Muscle layer of duodenum (tissue), 2 donors: ENCODE measurements around the gene EXOC6B.
A peak's percentile ranks its signal among the peaks of the same experiment; 100 is the strongest.

ENCODE experiments used
- H3K27ac ChIP-seq: one replicate; pipeline ENCODE4 v1.7.0; 2013; ENCODE audit warnings: mild to moderate bottlenecking, low read length
- H3K27me3 ChIP-seq: one replicate; pipeline ENCODE4 v1.7.0; 2013; ENCODE audit warnings: low read depth, mild to moderate bottlenecking, control low read depth, low read length
- H3K36me3 ChIP-seq, 2 donors: one replicate each; pipeline ENCODE4 v1.7.0; 2013; ENCODE audit warnings: low read length in 2 of 2, control low read depth in 1 of 2, mild to moderate bottlenecking in 1 of 2; ENCODE audit not compliant: insufficient read depth in 2 of 2, control insufficient read depth in 1 of 2
- H3K4me1 ChIP-seq, 2 donors: one replicate each; pipeline ENCODE4 v1.7.0; 2013; ENCODE audit warnings: low read length in 2 of 2, mild to moderate bottlenecking in 2 of 2, control low read depth in 1 of 2, moderate library complexity in 1 of 2; ENCODE audit not compliant: insufficient read depth in 2 of 2, control insufficient read depth in 1 of 2
- H3K4me3 ChIP-seq, 2 donors: one replicate each; pipeline ENCODE4 v1.7.0; 2013; ENCODE audit warnings: low read length in 2 of 2, low read depth in 1 of 2, mild to moderate bottlenecking in 1 of 2
- H3K9me3 ChIP-seq, 2 donors: one replicate each; pipeline ENCODE4 v1.7.0; 2013; ENCODE audit warnings: low read length in 2 of 2, control low read depth in 1 of 2, mild to moderate bottlenecking in 1 of 2; ENCODE audit not compliant: control insufficient read depth in 1 of 2
- donor health status: healthy.

The EXOC6B gene

GRCh38 chr2:72154386-72154975, 671.4 kb downstream of the EXOC6B start:
- H3K27me3 ChIP-seq: peaks cover 8% of the 10 kb centered on the region
- peaks cover 0 to 7% of the 10 kb centered on the region in 2 donors for H3K4me1 ChIP-seq

DNA sequence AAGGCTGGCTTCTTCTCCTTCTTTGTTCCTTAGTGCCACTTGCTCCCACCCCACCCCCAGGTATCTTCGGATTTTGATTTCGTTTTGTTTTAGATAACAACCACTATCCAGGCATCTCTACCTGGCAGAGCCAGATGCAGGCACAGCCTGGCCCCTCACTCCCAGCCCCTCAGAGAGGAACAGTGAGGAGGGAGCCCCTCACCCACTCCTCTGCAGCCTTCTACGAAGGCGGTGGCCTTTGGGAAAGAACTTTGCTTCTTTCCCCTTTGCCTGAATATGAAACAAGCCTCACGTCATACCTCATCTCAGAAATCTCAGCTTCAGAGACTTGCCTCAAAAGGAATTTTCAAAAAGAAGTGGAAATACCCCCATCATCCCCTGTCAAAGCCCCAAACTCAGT, 671.9 kb downstream of the EXOC6B start:
- H3K27me3 ChIP-seq: peaks cover 8% of the 10 kb centered on the region
- peaks cover 0 to 13% of the 10 kb centered on the region in 2 donors for H3K4me1 ChIP-seq
- H3K27ac ChIP-seq: no peak overlapping the region
- H3K4me3 ChIP-seq: no peak overlapping the region
- H3K36me3 ChIP-seq: no peaks in the 10 kb centered on the region
- no peaks in the 10 kb centered on the region for H3K9me3 ChIP-seq

More at GRCh38 chr2:72154386-72154975, 671.4 kb downstream of the EXOC6B start:
- H3K9me3 ChIP-seq: no peaks in the 10 kb centered on the region
- no peak overlapping the region for H3K4me3 ChIP-seq
- no peak overlapping the region for H3K27ac ChIP-seq
- no peaks in the 10 kb centered on the region for H3K36me3 ChIP-seq

- Histone ChIP-seq H3K4me3 (no peak overlapping the region), H3K36me3 (no peaks in the 10 kb centered on the region), H3K27ac (no peak overlapping the region), H3K9me3 (no peaks in the 10 kb centered on the region), H3K4me1 (peaks cover 0 to 13% of the 10 kb centered on the region in 2 donors), H3K27me3 (peaks cover 8% of the 10 kb centered on the region)
Measured at GRCh38 chr2:72153026-72153791, 672.6 kb downstream of the EXOC6B start.

- Histone ChIP-seq H3K27me3 (peaks cover 20% of the 10 kb centered on the region), H3K4me3 (no peak overlapping the region), H3K27ac (no peak overlapping the region), H3K4me1 (peaks cover 0 to 36% of the 10 kb centered on the region in 2 donors), H3K36me3 (no peaks in the 10 kb centered on the region), H3K9me3 (no peaks in the 10 kb centered on the region)
Measured at GRCh38 chr2:72150861-72151356, 674.9 kb downstream of the EXOC6B start.

GRCh38 chr2:72150157-72150860, 675.5 kb downstream of the EXOC6B start:
- Histone ChIP-seq H3K4me1 (peaks cover 0 to 40% of the 10 kb centered on the region in 2 donors), H3K36me3 (no peaks in the 10 kb centered on the region), H3K9me3 (no peaks in the 10 kb centered on the region), H3K27me3 (peaks cover 21% of the 10 kb centered on the region), H3K27ac (no peak overlapping the region), H3K4me3 (peak overlapping the region; percentile 47 to 73)

DNA sequence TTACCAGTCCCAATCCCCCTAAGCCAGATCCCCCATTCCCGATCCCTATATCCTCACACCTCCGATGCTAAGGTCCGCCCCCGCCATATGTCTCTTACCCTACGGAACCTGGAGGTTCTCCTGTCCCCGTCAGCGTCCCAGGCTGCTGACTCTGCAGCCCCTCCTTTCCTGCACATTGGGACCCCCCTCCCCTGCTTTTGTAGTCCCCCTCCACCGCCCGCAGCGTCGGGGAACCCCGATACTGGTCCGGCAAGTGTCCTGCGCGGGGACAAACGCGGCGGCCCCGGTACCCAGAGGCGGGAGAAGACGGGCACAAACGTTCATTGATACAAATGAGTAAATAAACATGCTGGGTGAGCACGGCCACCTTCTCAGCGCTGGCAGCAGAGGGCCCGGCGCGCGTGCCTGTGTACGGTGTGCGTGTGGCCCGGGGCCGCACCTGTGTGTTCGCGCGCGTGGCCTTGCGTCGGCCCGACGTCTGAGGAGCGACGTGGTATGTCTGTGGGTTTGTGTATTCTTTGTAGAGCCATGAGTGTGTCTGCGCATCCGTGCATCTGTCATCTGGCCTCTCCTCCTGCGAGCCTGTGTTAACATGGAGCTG, 676.2 kb downstream of the EXOC6B start:
- Histone ChIP-seq H3K27me3 (peaks cover 20% of the 10 kb centered on the region), H3K4me1 (peaks cover 0 to 46% of the 10 kb centered on the region in 2 donors)

DNA sequence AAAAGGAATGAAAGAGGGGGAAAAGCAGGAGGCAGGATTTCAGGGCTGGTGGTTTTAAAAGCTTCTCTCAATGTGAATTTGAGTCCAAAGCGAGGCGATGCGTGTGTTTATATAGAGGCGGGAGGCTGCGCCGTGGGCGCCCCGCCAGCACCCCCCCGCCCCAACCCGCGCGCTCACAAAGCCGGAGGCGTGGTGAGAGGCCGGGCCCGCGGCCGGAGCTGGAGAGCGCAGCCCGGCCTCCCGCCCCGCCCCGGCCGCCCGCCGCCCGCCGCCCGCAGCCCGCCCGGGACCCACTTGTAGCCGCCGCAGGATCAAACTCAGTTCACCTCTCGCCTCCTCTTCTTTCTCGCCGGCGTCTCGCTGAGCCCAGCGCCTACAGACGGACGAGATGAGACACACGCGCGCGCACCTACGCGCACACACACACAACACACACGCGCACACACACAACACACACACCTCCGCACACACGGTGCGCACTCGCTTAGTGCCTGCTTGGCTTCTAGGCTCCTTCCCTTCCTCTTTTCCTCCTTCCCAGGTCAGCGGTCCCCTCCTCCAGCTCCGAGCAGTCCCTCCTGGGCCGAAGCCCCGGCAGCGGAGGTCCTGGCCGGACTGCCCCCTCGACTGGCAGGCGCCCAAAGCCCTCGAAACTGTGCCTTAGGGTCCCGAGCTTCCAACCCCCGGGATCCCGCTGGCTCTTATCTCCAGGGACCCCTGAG, 676.8 kb downstream of the EXOC6B start:
- H3K27me3 ChIP-seq: peaks cover 20% of the 10 kb centered on the region
- H3K4me3 ChIP-seq: peak overlapping the region; percentile 44 to 73
- H3K4me1 ChIP-seq: peaks cover 0 to 51% of the 10 kb centered on the region in 2 donors
- H3K9me3 ChIP-seq: no peaks in the 10 kb centered on the region
- H3K27ac ChIP-seq: no peak overlapping the region
- H3K36me3 ChIP-seq: no peaks in the 10 kb centered on the region

More for the DNA sequence above, 676.2 kb downstream of the EXOC6B start:
- Histone ChIP-seq H3K4me3 (peak overlapping the region; percentile 47 to 73), H3K9me3 (no peaks in the 10 kb centered on the region), H3K36me3 (no peaks in the 10 kb centered on the region), H3K27ac (no peak overlapping the region)

DNA sequence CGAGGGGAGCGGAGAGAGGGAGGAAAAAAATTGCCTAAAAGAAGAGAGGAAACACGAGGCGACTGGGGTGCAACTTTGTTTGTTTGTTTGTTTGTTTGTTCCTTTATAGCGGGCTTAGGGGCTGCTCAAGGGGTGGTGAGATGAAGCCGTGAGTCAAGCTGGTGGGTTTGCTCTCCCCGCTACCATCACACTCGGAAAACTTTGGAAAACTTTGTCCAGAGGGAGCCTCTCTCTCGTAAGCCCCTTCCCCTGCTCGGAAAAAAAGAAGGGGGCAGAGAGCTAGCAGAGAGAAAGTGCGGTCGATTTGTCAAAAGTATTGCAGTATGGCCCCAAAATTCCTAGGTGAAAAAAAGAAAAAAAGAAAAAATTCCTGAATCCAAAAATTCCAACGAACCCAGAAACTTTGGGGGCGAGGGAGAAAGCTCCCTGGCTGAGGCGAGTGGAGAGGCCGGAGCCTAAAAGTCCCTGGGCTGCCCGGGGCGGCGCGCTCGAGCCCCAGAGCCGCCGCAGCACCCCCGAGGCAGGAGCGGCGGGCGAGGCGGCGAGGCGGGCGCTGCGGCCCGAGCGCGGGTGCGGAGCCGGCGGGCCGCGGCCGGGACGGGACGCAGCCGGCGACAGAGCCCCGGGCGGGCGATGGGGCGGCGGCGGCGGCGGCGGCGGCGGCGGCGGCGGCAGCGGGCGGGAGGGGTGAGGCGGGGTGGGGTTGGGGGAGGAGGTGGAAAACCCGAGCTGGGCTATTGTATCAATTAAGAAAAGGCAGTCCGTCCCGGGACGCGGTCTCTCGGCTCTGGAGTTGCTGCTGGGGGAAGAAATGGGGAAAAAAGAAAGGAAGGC, 677.6 kb downstream of the EXOC6B start:
- no peaks in the 10 kb centered on the region for H3K36me3 ChIP-seq
- H3K4me3 ChIP-seq: peak overlapping the region; percentile 44 to 73
- H3K27ac ChIP-seq: no peak overlapping the region
- no peaks in the 10 kb centered on the region for H3K9me3 ChIP-seq
- peaks cover 20% of the 10 kb centered on the region for H3K27me3 ChIP-seq
- H3K4me1 ChIP-seq: peaks cover 0 to 59% of the 10 kb centered on the region in 2 donors

DNA sequence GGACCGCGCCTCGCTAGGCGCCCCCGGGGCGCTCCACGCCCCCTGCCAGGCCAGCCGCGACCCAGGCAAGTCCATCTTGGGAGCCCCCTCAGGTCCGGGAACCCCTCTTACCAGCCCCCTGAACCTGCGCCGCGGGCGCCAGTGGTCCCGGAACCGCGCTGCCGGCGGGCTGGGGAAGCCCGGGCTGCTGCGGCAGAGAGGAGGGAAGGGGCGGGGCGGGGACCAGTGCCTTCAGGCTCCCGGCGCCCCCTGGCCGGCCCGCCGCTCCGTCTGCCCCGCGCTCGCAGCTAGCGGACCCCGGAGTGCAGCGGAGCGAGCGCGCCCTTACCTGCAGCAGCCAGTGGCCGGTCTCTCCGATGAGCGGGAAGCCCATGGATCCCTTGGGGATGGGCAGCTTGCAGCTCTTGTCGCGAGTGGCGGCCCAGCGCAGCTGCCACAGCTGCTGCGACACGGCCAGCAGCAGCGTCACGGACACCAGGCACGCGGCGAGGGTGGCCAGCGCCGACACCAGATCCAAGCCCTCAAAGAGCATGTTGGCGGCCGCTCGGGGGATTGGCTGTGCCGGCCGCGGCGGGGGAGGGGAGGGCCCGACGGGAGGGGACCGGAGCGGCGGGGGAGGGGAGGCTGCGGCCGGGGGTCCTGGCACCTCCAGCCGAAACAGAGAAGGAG, 678.4 kb downstream of the EXOC6B start, which contains the start of gene CYP26B1:
Gene CYP26B1 (minus strand): TSS at position 560 of the 669 bp plus-strand sequence. CDS start 28 bp downstream, at position 532.
- Histone ChIP-seq H3K36me3 (no peaks in the 10 kb centered on the region), H3K27ac (no peak within 1 kb of the TSS), H3K9me3 (no peaks in the 10 kb centered on the region), H3K4me1 (peaks cover 0 to 67% of the 10 kb centered on the region in 2 donors), H3K27me3 (peaks cover 20% of the 10 kb centered on the region), H3K4me3 (peak within 1 kb of the TSS; percentile 52 to 75)
